ENCODE data around the gene SMIM45.
A peak's percentile ranks its signal among the peaks of the same experiment; 100 is the strongest.

Gene SMIM45

DNA sequence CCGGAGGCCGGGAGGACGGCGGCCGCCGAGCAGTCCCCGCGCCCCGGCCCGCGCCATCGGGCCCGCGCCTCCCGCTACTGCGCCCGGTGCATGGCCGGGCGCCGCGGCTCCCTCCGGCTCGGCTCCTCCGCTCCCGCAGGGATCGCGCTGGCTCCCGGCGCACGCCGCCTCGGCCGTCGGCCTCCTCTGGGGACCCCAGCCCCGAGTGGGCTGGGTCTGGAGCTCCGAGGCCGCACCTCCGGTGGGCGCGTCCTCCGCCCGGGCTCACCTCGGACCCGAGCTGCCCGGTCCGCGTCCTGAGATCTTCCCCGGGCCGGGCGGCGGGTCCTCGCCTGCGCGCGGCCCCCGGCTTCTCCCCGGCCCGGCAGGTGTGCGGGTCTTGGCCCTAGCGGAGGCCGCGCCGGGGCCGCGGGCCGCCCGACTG is 37.3 kb upstream of the SMIM45 start:
- Histone ChIP-seq H4K5ac (ENCODE audit: insufficient read length, low read depth, low read length) (no peak overlapping the region), H3K4ac (replicated peaks; ENCODE audit: insufficient read length, low read depth, low read length) (no peak overlapping the region), H3K4me3 (ENCODE audit: extremely low read depth in 1 of 4, insufficient read depth in 2 of 4, low read depth in 3 of 4, low read length in 4 of 4) (peak overlapping the region; percentile 29 to 65 (median 30); a peak in 7 of 8 replicates), H2BK12ac (ENCODE audit: low read depth, low read length) (no peak overlapping the region), H4K8ac (ENCODE audit: extremely low read depth, insufficient read depth, low read length) (no peak overlapping the region; the same call in 1 of the 2 replicates), H3K27me3 (replicated peaks in 1 of 4; ENCODE audit: control insufficient read depth in 3 of 4, extremely low read depth in 1 of 4, insufficient read depth in 3 of 4, low read length in 3 of 4) (peaks cover 73 to 100% (median 96%) of the 10 kb centered on the region in 4 experiments), H4K20me1 (replicated peaks in 1 of 2; ENCODE audit: control insufficient read depth in 1 of 2, insufficient read depth in 2 of 2, low read length in 2 of 2) (peaks cover 13 to 24% of the 10 kb centered on the region in 2 experiments), H3K9me3 (ENCODE audit: insufficient read depth in 2 of 2, low read depth in 1 of 2, low read length in 1 of 2) (no peaks in the 10 kb centered on the region; a peak in 1 of 4 replicates), H3K79me1 (ENCODE audit: low read depth, low read length) (no peaks in the 10 kb centered on the region), H2AK5ac (ENCODE audit: low read depth, low read length) (no peak overlapping the region), H3K79me2 (ENCODE audit: control insufficient read depth in 1 of 2, insufficient read depth in 2 of 2, low read length in 2 of 2) (no peaks in the 10 kb centered on the region), H3K4me2 (ENCODE audit: insufficient read depth in 1 of 2, low read depth in 2 of 2, low read length in 2 of 2) (peak overlapping the region; percentile 68 to 95), H2BK20ac (ENCODE audit: low read length) (no peak overlapping the region), H2BK5ac (ENCODE audit: low read depth, low read length) (no peak overlapping the region), H3K27ac (ENCODE audit: low read depth, low read length) (no peak overlapping the region), H3K56ac (replicated peaks; ENCODE audit: insufficient read length, low read depth, low read length) (no peak overlapping the region), H3K36me3 (ENCODE audit: control insufficient read depth in 2 of 4, insufficient read depth in 4 of 4, low read length in 3 of 4) (peaks cover 0 to 16% (median 0%) of the 10 kb centered on the region in 4 experiments; a peak in 1 of 8 replicates), H3K9ac (replicated peaks in 1 of 4; ENCODE audit: extremely low read depth in 1 of 4, low read depth in 3 of 4, low read length in 3 of 4) (no peak overlapping the region), H2AFZ (ENCODE audit: low read length) (no peak overlapping the region), H4K91ac (replicated peaks; ENCODE audit: insufficient read length, low read length) (no peak overlapping the region), H3K18ac (ENCODE audit: extremely low read depth, low read length) (no peak overlapping the region), H3K23me2 (ENCODE audit: low read depth, low read length) (peaks cover 11% of the 10 kb centered on the region; the same call in 1 of the 2 replicates), H3K4me1 (replicated peaks in 1 of 4; ENCODE audit: control insufficient read depth in 3 of 4, insufficient read depth in 4 of 4, low read length in 3 of 4) (peaks cover 0 to 17% (median 13%) of the 10 kb centered on the region in 4 experiments; a peak in 6 of 7 replicates), H2BK120ac (replicated peaks; ENCODE audit: low read depth, low read length) (no peak overlapping the region), H2BK15ac (ENCODE audit: low read length) (no peak overlapping the region), H3K23ac (ENCODE audit: insufficient read length) (no peak overlapping the region), H3K14ac (ENCODE audit: insufficient read length) (no peak overlapping the region)
- FAIRE-seq: no peak
- WGBS, 2 experiments (ENCODE audit: extremely low coverage in 1 of 2, insufficient coverage in 1 of 2, insufficient read length in 1 of 2, insufficient replicate concordance in 2 of 2, low coverage in 1 of 2, low lambda C conversion rate in 2 of 2, missing lambda C conversion rate in 1 of 2): 3% methylated on average over 15 of the region's 67 CpGs; no CpG with 5 or more reads in 1 of the 2 experiments
- no peak for TF ChIP-seq RXRA (IDR thresholded peaks at IDR 0.05; ENCODE audit: insufficient read depth, low read depth, low read length)
- 0 out of 2 replicates have a peak, but pooled peaks have one; percentile 25 for TF ChIP-seq GABPA (IDR thresholded peaks at IDR 0.05; ENCODE audit: borderline replicate concordance, insufficient read depth, low read length)
- TF ChIP-seq EZH2 (IDR thresholded peaks at IDR 0.05; ENCODE audit: low read depth, low read length, severe bottlenecking): peak; percentile 60
- peak; percentile 78 for TF ChIP-seq SUZ12 (IDR thresholded peaks at IDR 0.05; ENCODE audit: low read length)
- DNase-seq (ENCODE audit: low read depth in 1 of 2, low spot score in 2 of 2): no peak
- POLR2A ChIA-PET (ENCODE audit: partially characterized antibody): interaction anchor here (0.6 to 1.3 kb wide), 3 partner anchors 11 to 211 kb away, joined by 3 to 5 read pairs (median 3); partner anchors contain the start of gene TNFRSF13C
- CTCF ChIA-PET (ENCODE audit: partially characterized antibody): interaction anchor here (0.6 kb wide), 1 partner anchor 30 kb away, joined by 3 read pairs; no protein-coding TSS in a partner anchor

All from H1 (cell line).